ENCODE results near the gene CDIPT. TPM values are rescaled to one million over a fixed set of nuclear protein-coding genes. Genes with fewer than 3 reads are reported as not detected.
A peak's percentile ranks its signal among the peaks of the same experiment; 100 is the strongest.

The CDIPT gene
- total RNA-seq, 1 donor from 2014 or later: 37.5 TPM

DNA sequence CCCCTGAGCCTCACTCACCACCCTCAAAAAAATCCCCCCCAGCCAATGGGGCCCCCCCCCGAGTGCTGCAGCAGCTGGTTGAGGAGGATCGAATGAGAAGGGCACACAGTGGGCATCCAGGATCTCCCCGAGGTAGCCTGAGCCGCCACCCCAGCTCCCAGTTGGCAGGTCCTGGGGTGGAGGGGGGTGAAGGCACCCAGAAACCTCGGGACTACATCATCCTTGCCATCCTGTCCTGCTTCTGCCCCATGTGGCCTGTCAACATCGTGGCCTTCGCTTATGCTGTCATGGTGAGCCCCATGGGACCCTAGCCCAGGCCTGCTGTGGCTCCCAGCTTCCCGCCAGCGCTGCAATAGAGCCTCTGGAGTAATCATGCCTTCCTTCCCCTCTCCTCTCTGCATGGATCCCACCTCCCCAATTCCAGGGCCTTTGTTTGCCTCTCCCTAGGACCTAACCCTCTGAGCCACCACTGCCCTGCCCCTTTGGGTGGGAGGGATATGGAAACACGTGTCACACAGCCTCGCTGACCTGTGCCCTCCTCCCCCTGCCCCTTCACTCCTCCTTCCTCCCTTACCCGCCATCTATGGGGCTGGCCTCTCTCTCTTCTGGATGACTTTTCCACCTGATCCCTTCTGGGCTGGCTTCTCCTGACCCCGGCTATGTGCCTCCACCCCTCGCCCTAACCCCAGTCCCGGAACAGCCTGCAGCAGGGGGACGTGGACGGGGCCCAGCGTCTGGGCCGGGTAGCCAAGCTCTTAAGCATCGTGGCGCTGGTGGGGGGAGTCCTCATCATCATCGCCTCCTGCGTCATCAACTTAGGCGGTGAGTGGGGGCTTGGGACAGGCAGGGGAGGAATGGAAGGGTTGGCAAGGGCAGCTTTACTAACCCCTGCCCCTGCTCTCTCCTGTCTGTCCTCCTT is 49.1 kb downstream of the CDIPT start:
- no peak for DNase-seq (ENCODE audit: low read depth, low spot score)
- TF ChIP-seq, protein P1, sequence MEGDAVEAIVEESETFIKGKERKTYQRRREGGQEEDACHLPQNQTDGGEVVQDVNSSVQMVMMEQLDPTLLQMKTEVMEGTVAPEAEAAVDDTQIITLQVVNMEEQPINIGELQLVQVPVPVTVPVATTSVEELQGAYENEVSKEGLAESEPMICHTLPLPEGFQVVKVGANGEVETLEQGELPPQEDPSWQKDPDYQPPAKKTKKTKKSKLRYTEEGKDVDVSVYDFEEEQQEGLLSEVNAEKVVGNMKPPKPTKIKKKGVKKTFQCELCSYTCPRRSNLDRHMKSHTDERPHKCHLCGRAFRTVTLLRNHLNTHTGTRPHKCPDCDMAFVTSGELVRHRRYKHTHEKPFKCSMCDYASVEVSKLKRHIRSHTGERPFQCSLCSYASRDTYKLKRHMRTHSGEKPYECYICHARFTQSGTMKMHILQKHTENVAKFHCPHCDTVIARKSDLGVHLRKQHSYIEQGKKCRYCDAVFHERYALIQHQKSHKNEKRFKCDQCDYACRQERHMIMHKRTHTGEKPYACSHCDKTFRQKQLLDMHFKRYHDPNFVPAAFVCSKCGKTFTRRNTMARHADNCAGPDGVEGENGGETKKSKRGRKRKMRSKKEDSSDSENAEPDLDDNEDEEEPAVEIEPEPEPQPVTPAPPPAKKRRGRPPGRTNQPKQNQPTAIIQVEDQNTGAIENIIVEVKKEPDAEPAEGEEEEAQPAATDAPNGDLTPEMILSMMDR (conservative IDR thresholded peaks at IDR 0.05): no peak
- peaks cover 9% of the 10 kb centered on the region for H3K36me3 Mint-ChIP-seq (ENCODE audit: low read depth)
- H3K9me3 Mint-ChIP-seq: no peaks in the 10 kb centered on the region
- no peak overlapping the region for H3K27ac Mint-ChIP-seq (ENCODE audit: unreplicated experiment)
- H3K27me3 Mint-ChIP-seq (ENCODE audit: low read depth): peaks cover 14% of the 10 kb centered on the region
- H3K4me3 Mint-ChIP-seq: peak overlapping the region; percentile 96
- peaks cover 78% of the 10 kb centered on the region for H3K4me1 Mint-ChIP-seq

DNA sequence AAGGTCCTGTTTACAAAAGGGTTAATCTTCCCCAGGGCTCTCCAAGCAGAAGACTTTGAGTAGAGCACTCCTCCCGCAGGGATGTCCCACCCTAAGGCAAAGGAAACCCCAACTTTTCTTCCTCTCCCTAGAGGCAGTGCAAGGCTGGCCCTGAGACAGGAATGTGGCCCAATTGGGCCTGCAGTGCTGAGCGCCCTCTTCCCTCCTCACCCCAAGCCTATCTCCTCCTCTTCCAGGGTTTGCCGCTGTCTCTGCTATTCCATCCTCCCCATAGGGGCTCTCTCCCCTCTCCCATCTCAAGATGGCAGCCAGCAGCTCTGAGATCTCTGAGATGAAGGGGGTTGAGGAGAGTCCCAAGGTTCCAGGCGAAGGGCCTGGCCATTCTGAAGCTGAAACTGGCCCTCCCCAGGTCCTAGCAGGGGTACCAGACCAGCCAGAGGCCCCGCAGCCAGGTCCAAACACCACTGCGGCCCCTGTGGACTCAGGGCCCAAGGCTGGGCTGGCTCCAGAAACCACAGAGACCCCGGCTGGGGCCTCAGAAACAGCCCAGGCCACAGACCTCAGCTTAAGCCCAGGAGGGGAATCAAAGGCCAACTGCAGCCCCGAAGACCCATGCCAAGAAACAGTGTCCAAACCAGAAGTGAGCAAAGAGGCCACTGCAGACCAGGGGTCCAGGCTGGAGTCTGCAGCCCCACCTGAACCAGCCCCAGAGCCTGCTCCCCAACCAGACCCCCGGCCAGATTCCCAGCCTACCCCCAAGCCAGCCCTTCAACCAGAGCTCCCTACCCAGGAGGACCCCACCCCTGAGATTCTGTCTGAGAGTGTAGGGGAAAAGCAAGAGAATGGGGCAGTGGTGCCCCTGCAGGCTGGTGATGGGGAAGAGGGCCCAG is 50.0 kb downstream of the CDIPT start:
- H3K36me3 Mint-ChIP-seq (ENCODE audit: low read depth): peaks cover 9% of the 10 kb centered on the region
- H3K27ac Mint-ChIP-seq (ENCODE audit: unreplicated experiment): peak overlapping the region; percentile 83
- peak overlapping the region; percentile 96 for H3K4me3 Mint-ChIP-seq
- H3K27me3 Mint-ChIP-seq (ENCODE audit: low read depth): peaks cover 17% of the 10 kb centered on the region
- H3K9me3 Mint-ChIP-seq: no peaks in the 10 kb centered on the region
- H3K4me1 Mint-ChIP-seq: peaks cover 80% of the 10 kb centered on the region
- no peak for DNase-seq (ENCODE audit: low read depth, low spot score)
- TF ChIP-seq, protein P1 (conservative IDR thresholded peaks at IDR 0.05): no peak

DNA sequence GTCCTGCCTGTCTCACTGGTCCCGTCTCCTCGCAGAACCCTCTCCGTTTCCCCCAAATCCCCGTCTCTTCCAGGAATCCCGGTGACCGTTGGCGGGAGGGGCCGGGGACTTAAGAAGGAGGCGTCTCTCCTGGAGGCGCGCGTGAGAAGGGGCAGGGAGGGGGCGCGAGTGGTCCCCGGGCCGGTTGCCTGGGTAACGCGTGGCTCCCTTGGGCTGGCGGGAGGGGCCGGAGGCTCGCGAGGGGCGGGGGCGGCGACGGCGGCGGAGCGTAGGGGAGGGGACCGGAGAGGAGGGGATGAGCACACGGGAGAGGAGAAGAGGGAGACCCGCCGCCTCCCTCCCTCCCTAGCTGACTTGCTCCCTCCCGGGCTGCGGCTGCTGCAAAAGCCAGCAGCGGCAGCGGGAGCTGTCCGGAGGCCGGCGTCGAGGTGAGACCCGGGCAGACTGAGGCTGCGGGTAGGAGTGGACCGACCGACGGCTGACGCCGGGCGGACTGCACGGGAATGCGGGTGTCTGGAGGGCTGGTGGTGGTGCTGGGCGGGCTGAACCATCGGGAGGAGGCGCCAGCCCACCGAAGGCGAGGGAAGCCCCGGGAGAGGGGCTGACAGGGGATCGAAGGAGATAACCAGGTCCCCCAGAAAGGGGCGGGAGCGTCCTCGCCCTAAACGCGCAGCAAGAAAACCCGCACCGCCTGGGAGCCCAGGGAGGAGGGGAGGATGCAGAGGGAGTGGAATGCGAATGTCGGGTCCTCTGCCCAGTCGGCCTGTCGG is 50.9 kb downstream of the CDIPT start, which contains the start of gene PRRT2:
Gene PRRT2 (plus strand): TSS at position 298 of the 770 bp plus-strand sequence. CDS start 862 bp downstream, outside the sequence.
- TF ChIP-seq, protein P1 (conservative IDR thresholded peaks at IDR 0.05): no peak
- peaks cover 21% of the 10 kb centered on the region for H3K27me3 Mint-ChIP-seq (ENCODE audit: low read depth)
- H3K4me1 Mint-ChIP-seq: peaks cover 81% of the 10 kb centered on the region
- H3K36me3 Mint-ChIP-seq (ENCODE audit: low read depth): peaks cover 11% of the 10 kb centered on the region
- H3K9me3 Mint-ChIP-seq: no peaks in the 10 kb centered on the region
- peak within 1 kb of the TSS; percentile 96 for H3K4me3 Mint-ChIP-seq
- peak within 1 kb of the TSS; percentile 97 for H3K27ac Mint-ChIP-seq (ENCODE audit: unreplicated experiment)
- peak; percentile 61 for DNase-seq (ENCODE audit: low read depth, low spot score)

DNA sequence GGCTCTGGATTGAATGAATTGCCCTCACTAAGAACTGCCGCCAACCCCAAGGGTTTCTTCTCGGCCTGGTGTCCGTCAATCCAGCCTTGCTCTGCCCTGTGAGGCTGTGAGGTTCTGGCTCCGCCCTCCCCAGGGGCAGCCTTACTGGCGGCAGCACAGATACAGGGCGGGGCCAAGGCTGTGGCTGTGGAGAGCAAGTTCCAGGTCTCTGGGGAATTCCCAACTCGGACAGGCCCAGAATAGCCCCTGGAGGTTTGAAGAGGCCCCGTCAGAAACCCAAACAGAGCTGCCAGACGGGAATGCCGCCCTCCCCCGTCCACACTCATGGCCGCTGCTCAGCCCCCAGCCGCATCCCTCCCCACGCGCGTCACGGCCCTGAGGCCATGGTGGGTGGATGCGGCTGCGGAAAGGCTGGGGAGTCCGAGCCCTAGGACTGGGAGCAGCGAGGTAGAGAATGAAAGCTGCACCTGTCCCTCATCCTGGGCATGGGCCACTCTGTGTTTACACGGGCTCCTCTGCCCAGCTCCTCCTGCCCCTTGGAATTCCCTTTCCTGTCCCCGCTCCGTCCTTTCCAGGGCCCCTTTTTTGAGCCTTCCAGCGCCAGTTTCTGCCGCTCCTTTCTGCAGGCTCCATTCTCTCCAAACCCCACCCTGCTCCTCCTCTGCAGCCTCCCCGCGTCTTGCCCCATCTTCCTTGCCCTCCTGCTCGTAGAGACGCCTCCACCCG is 51.7 kb downstream of the CDIPT start:
- H3K9me3 Mint-ChIP-seq: no peaks in the 10 kb centered on the region
- H3K4me1 Mint-ChIP-seq: peaks cover 76% of the 10 kb centered on the region
- H3K27me3 Mint-ChIP-seq (ENCODE audit: low read depth): peaks cover 21% of the 10 kb centered on the region
- TF ChIP-seq, protein P1 (conservative IDR thresholded peaks at IDR 0.05): no peak
- H3K4me3 Mint-ChIP-seq: peak overlapping the region; percentile 96
- H3K27ac Mint-ChIP-seq (ENCODE audit: unreplicated experiment): peak overlapping the region; percentile 97
- peak; percentile 81 for DNase-seq (ENCODE audit: low read depth, low spot score)
- peaks cover 11% of the 10 kb centered on the region for H3K36me3 Mint-ChIP-seq (ENCODE audit: low read depth)
